ENCODE data around the gene CUL1.

DNA sequence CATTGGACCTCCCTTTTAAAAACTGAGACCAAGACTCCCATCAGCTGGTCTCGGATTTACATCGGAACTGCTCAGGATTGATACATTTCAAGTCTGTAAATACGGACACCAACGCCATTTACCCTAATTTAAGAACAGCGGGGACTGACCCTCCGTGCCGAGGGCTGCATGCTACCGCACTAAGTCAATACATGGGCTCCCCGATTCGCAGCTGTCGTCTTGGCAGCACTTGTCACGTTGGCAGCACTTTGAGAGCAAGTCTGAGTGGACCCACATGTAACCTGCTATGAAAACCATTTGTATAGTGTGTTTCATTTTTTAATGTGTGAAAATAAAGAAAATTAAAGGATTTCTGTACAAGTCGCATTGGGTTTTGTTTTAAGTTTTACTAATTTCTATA is 102.0 kb downstream of the CUL1 start:
- no peak for TF ChIP-seq POLR2A (IDR thresholded peaks at IDR 0.05)
- TF ChIP-seq, protein P1, sequence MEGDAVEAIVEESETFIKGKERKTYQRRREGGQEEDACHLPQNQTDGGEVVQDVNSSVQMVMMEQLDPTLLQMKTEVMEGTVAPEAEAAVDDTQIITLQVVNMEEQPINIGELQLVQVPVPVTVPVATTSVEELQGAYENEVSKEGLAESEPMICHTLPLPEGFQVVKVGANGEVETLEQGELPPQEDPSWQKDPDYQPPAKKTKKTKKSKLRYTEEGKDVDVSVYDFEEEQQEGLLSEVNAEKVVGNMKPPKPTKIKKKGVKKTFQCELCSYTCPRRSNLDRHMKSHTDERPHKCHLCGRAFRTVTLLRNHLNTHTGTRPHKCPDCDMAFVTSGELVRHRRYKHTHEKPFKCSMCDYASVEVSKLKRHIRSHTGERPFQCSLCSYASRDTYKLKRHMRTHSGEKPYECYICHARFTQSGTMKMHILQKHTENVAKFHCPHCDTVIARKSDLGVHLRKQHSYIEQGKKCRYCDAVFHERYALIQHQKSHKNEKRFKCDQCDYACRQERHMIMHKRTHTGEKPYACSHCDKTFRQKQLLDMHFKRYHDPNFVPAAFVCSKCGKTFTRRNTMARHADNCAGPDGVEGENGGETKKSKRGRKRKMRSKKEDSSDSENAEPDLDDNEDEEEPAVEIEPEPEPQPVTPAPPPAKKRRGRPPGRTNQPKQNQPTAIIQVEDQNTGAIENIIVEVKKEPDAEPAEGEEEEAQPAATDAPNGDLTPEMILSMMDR (IDR thresholded peaks at IDR 0.05): no peak

All from body of pancreas (tissue), 4 donors.